ENCODE data around the gene MRPL53.

Gene MRPL53

GRCh38 chr2:74441690-74442482, 30.6 kb downstream of the MRPL53 start, which contains the start of gene RTKN:
Gene RTKN (minus strand): TSS chr2:74441937. CDS start chr2:74441816, 121 bp downstream.
- TF ChIP-seq CTCF (IDR thresholded peaks at IDR 0.05; ENCODE audit: low read depth, low read length): no peak
- peak in 1 of 2 donors; percentile 17 for DNase-seq (ENCODE audit: low read depth in 2 of 2)
- H3K4me3 ChIP-seq (replicated peaks in 1 of 2; ENCODE audit: low read depth in 2 of 2, low read length in 2 of 2): peak within 1 kb of the TSS; percentile 59 to 71

- no peak overlapping the region for H3K4me3 ChIP-seq (replicated peaks in 1 of 2; ENCODE audit: low read depth in 2 of 2, low read length in 2 of 2)
- no peak for TF ChIP-seq CTCF (IDR thresholded peaks at IDR 0.05; ENCODE audit: low read depth, low read length)
These were observed 31.2 kb downstream of the MRPL53 start for GRCh38 chr2:74441170-74441689.

GRCh38 chr2:74440378-74441169, 31.9 kb downstream of the MRPL53 start:
- peak overlapping the region; percentile 59 to 71 for H3K4me3 ChIP-seq (replicated peaks in 1 of 2; ENCODE audit: low read depth in 2 of 2, low read length in 2 of 2)
- DNase-seq (ENCODE audit: low read depth in 2 of 2): peak; percentile 77 to 91
- TF ChIP-seq CTCF (IDR thresholded peaks at IDR 0.05; ENCODE audit: low read depth, low read length): peak; percentile 18

More at GRCh38 chr2:74441170-74441689, 31.2 kb downstream of the MRPL53 start:
- DNase-seq (ENCODE audit: low read depth in 2 of 2): no peak

- no peak for TF ChIP-seq CTCF (IDR thresholded peaks at IDR 0.05; ENCODE audit: low read depth, low read length)
- H3K4me3 ChIP-seq (replicated peaks in 1 of 2; ENCODE audit: low read depth in 2 of 2, low read length in 2 of 2): peak overlapping the region; percentile 59 to 71
- DNase-seq (ENCODE audit: low read depth in 2 of 2): peak; percentile 54 to 74
These were observed 32.6 kb downstream of the MRPL53 start for GRCh38 chr2:74439803-74440377.

- DNase-seq (ENCODE audit: low read depth in 2 of 2): no peak
- peak overlapping the region; percentile 59 to 71 for H3K4me3 ChIP-seq (replicated peaks in 1 of 2; ENCODE audit: low read depth in 2 of 2, low read length in 2 of 2)
- TF ChIP-seq CTCF (IDR thresholded peaks at IDR 0.05; ENCODE audit: low read depth, low read length): no peak
These were observed 33.1 kb downstream of the MRPL53 start for GRCh38 chr2:74439373-74439772.

GRCh38 chr2:74438248-74438647, 34.2 kb downstream of the MRPL53 start:
- DNase-seq (ENCODE audit: low read depth in 2 of 2): no peak
- TF ChIP-seq CTCF (IDR thresholded peaks at IDR 0.05; ENCODE audit: low read depth, low read length): no peak
- no peak overlapping the region for H3K4me3 ChIP-seq (replicated peaks in 1 of 2; ENCODE audit: low read depth in 2 of 2, low read length in 2 of 2)
